Occipital lobe (tissue), 2 donors: Measurements from ENCODE around the gene ESYT2. TPM values are rescaled to one million over a fixed set of nuclear protein-coding genes. Genes with fewer than 3 reads are reported as not detected.
"Not testable (repeated sequence)": the region's sequence is repeated elsewhere in the genome, so short reads cannot be mapped to it uniquely, and the experiment has no call there.

Source experiments
- DNase-seq: peaks from one replicate; lab custom pipeline; 2025; lab: John Stamatoyannopoulos, UW
- total RNA-seq: library from RNA; depleted of rRNA; stranded (reverse); fragments of >200 nt; gene quantifications from one replicate; pipeline ENCODE4 v1.2.3, GENCODE V29; 2014

ESYT2 gene
- total RNA-seq, 1 donor from 2014 or later, result 125 TPM

GRCh38 chr7:158728911-158729645, 100.2 kb downstream of the ESYT2 start:
- no peak for DNase-seq

GRCh38 chr7:158727690-158728089, 101.6 kb downstream of the ESYT2 start:
- DNase-seq, result no peak

GRCh38 chr7:158726277-158726807, 103.0 kb downstream of the ESYT2 start:
- DNase-seq, result no peak

GRCh38 chr7:158725506-158725800, 103.9 kb downstream of the ESYT2 start:
- DNase-seq, result no peak

- no peak for DNase-seq
Measured at GRCh38 chr7:158724658-158725505, 104.4 kb downstream of the ESYT2 start.

GRCh38 chr7:158723714-158724385, 105.5 kb downstream of the ESYT2 start:
- no peak for DNase-seq

GRCh38 chr7:158723266-158723665, 106.0 kb downstream of the ESYT2 start:
- DNase-seq, result no peak

- DNase-seq, result no peak
Measured at GRCh38 chr7:158722574-158723237, 106.6 kb downstream of the ESYT2 start.

- DNase-seq, result no peak
Measured at GRCh38 chr7:158720112-158720511, 109.2 kb downstream of the ESYT2 start.

GRCh38 chr7:158716802-158717201, 112.5 kb downstream of the ESYT2 start:
- DNase-seq, result no peak

- no peak for DNase-seq
Measured at GRCh38 chr7:158710651-158711102, 118.6 kb downstream of the ESYT2 start.

GRCh38 chr7:158707610-158708009, 121.7 kb downstream of the ESYT2 start:
- DNase-seq, result no peak

GRCh38 chr7:158706710-158707590, 122.4 kb downstream of the ESYT2 start:
- DNase-seq, result no peak

GRCh38 chr7:158706273-158706704, 123.0 kb downstream of the ESYT2 start:
- DNase-seq, result no peak

GRCh38 chr7:158705234-158705850, 124.0 kb downstream of the ESYT2 start:
- no peak for DNase-seq

- DNase-seq, result peak; percentile 96
Measured at GRCh38 chr7:158704524-158705233, 124.6 kb downstream of the ESYT2 start, which contains the start of gene NCAPG2. Gene NCAPG2, minus strand, starts transcription at chr7:158704804. Its CDS starts 2,905 bp downstream, at chr7:158701899.

GRCh38 chr7:158703679-158704523, 125.4 kb downstream of the ESYT2 start:
- DNase-seq, result not testable (repeated sequence)

GRCh38 chr7:158702944-158703343, 126.4 kb downstream of the ESYT2 start:
- DNase-seq, result no peak
